8988T (cell line): ENCODE measurements around the gene EBF4.

ENCODE experiments used
- DNase-seq: peaks from one replicate; pipeline ENCODE4 v3.0.0; 2011

EBF4 gene

GRCh38 chr20:2745060-2745910 is 52.7 kb downstream of the EBF4 start:
- no peak for DNase-seq

- no peak for DNase-seq
These were observed 53.5 kb downstream of the EBF4 start for GRCh38 chr20:2745936-2746635.

- no peak for DNase-seq
These were observed 54.2 kb downstream of the EBF4 start for GRCh38 chr20:2746636-2747265.

- no peak for DNase-seq
These were observed 55.2 kb downstream of the EBF4 start for GRCh38 chr20:2747676-2748235.

- DNase-seq: no peak
These were observed 56.2 kb downstream of the EBF4 start for GRCh38 chr20:2748551-2749342.

- DNase-seq: no peak
These were observed 56.9 kb downstream of the EBF4 start for GRCh38 chr20:2749343-2749950.

GRCh38 chr20:2749951-2750490 is 57.4 kb downstream of the EBF4 start:
- DNase-seq: no peak

GRCh38 chr20:2750491-2751251 is 58.1 kb downstream of the EBF4 start:
- no peak for DNase-seq

- DNase-seq: no peak
These were observed 58.8 kb downstream of the EBF4 start for GRCh38 chr20:2751347-2751877.

- DNase-seq: no peak
These were observed 59.4 kb downstream of the EBF4 start for GRCh38 chr20:2751878-2752566.

- DNase-seq: no peak
These were observed 60.2 kb downstream of the EBF4 start for GRCh38 chr20:2752567-2753460.

- no peak for DNase-seq
These were observed 61.0 kb downstream of the EBF4 start for GRCh38 chr20:2753461-2754040.

GRCh38 chr20:2754424-2754823 is 61.8 kb downstream of the EBF4 start:
- no peak for DNase-seq

GRCh38 chr20:2755451-2756055 is 63.0 kb downstream of the EBF4 start:
- no peak for DNase-seq

GRCh38 chr20:2756056-2756611 is 63.6 kb downstream of the EBF4 start:
- peak; percentile 91 for DNase-seq

- no peak for DNase-seq
These were observed 64.4 kb downstream of the EBF4 start for GRCh38 chr20:2757001-2757400.

- no peak for DNase-seq
These were observed 65.4 kb downstream of the EBF4 start for GRCh38 chr20:2757969-2758368.

- DNase-seq: no peak
These were observed 66.6 kb downstream of the EBF4 start for GRCh38 chr20:2759143-2759542.
